Epithelial cell of prostate (primary cell): ENCODE measurements around the gene SSX3.
"Not testable (repeated sequence)": the region's sequence is repeated elsewhere in the genome, so short reads cannot be mapped to it uniquely, and the experiment has no call there.

Source experiments
- DNase-seq: peaks from one replicate; pipeline ENCODE4 v3.0.0-alpha.2; 2011; ENCODE audit warnings: low read depth, low spot score
- H3K27ac ChIP-seq: fragments of 450-650 bp; 2 replicates; pipeline ENCODE4 v1.5.1; 2017; ENCODE audit warnings: mild to moderate bottlenecking

SSX3 gene, protein sequence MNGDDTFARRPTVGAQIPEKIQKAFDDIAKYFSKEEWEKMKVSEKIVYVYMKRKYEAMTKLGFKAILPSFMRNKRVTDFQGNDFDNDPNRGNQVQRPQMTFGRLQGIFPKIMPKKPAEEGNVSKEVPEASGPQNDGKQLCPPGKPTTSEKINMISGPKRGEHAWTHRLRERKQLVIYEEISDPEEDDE

GRCh38 chrX:48356315-48357094 lies at the start of gene SSX3:
SSX3 (minus strand) TSS chrX:48356703; CDS start chrX:48355249, 1,454 bp downstream.
- not testable (repeated sequence) for DNase-seq, H3K27ac ChIP-seq

GRCh38 chrX:48397825-48398224 lies 41.3 kb upstream of the SSX3 start:
- H3K27ac ChIP-seq, DNase-seq: not testable (repeated sequence)

DNA sequence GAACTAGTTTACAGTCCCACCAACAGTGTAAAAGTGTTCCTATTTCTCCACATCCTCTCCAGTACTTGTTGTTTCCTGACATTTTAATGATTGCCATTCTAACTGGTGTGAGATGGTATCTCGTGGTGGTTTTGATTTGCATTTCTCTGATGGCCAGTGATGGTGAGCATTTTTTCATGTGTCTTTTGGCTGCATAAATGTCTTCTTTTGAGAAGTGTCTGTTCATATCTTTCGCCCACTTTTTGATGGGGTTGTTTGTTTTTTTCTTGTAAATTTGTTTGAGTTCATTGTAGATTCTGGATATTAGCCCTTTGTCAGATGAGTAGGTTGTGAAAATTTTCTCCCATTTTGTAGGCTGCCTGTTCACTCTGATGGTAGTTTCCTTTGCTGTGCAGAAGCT lies 40.4 kb upstream of the SSX3 start:
- not testable (repeated sequence) for DNase-seq, H3K27ac ChIP-seq

- not testable (repeated sequence) for DNase-seq
Observed at GRCh38 chrX:48383239-48383638, 26.7 kb upstream of the SSX3 start, which contains the start of gene SSX4. SSX4 (plus strand) TSS chrX:48383539; CDS start chrX:48384054, 515 bp downstream.

GRCh38 chrX:48370408-48370807 lies 13.9 kb upstream of the SSX3 start:
- H3K27ac ChIP-seq, DNase-seq: not testable (repeated sequence)

More at GRCh38 chrX:48383239-48383638, 26.7 kb upstream of the SSX3 start, which contains the start of gene SSX4:
- not testable (repeated sequence) for H3K27ac ChIP-seq

DNA sequence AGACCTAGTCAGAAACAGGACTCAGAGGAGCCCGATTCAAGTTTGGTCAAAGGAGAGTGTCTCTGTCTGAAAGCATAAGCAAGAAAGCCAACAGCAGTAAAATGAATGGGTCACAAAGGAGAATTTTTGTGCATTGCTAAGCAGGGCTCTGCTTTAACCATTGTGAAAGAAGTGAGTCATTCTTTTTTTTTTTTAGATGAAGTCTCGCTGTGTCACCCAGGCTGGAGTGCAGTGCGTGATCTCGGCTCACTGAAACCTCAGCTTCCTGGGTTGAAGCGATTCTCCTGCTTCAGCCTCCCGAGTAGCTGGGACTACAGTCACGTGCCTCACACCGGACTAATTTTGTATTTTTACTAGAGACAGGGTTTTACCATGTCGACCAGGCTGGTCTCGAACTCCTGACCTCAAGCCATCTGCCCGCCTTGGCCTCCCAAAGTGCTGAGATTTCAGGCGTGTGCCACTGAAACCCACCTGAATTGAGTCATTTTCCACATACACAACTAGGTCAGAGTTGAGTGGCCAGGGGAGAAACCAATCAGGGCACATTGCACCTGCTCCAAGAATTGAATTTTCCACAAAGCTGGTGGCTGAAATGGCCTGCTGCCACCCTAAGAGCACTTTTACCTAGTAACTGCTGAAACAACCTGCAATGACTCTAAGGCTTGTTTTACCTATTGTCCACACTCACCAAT lies 11.4 kb upstream of the SSX3 start:
- not testable (repeated sequence) for DNase-seq, H3K27ac ChIP-seq

DNA sequence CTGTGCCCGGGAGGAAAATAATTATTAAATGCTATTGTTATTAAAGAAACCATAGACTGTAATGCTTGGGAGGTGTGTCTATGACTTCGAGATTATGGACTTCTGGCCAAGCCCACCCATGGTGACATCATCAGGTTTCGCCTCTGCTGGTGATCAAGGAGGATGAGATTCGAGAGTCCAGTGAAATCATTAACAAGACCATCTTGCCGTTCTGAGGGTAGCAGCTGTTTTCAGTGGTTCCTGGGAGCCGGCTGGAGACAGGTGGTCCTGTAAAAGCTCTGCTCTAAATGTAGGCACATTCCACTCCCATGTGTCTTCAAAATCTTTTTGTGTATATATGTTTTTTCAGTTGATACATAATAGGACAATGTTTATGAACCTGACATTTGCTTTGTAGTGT lies 2.8 kb upstream of the SSX3 start:
- DNase-seq, H3K27ac ChIP-seq: not testable (repeated sequence)

DNA sequence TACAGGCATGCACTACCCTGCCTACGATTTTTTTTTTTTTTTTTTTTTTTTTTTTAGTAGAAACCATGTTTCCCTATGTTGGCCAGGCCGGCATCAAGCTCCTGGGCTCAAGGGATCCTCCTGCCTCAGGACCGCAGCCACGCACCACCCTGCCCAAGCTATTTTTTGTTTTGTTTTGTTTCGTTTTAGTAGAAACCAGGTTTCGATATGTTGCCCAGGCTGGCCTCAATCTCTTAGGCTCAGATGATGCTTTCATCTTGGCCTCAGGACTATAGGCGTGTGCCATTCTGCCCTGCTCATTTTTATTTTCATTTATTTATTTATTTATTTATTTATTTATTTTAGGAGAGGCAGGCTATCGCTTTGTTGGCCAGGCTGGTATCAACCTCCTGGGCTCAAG lies 1.2 kb upstream of the SSX3 start:
- DNase-seq = no peak
- H3K27ac ChIP-seq = no peak overlapping the region

DNA sequence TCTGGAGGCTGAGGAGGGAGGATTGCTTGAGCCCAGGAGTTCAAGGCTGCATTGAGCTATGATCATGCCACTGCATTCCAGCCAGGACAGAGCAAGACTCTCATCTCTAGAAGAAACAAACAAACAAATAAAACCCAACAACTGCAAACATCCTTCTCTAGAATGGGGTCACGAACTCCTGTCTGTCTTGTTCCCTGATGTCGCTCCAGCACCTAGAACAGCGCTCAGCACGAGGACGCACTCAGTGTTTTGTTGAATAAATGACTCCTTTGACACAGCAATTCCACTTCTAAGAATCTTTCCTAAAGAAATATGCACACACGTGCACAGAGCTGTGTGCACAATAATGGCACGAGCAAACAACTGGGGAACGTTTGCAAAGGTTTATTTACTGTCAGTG lies 10.4 kb downstream of the SSX3 start:
- not testable (repeated sequence) for DNase-seq

DNA sequence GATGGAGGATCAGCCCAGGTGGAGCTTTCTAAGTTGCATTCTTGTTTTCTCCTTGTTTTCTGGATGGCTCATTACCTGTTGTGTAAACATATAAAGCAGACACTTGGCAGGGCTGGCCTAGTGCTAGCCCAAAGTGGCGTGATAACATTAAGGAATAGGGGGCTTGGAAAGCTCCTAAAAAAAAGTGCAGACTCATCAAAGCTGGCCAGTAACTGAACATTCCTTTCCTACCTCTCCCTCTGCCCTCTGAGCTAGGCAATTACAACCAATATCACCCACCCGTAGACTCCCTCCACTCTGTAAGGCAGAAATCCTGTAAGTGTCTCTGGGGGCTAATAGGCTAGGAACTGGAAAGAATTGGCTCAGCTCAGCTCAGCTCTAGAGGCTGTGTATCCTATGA lies 42.5 kb downstream of the SSX3 start:
- DNase-seq, H3K27ac ChIP-seq: not testable (repeated sequence)

More for the DNA sequence above, 10.4 kb downstream of the SSX3 start:
- H3K27ac ChIP-seq = not testable (repeated sequence)

DNA sequence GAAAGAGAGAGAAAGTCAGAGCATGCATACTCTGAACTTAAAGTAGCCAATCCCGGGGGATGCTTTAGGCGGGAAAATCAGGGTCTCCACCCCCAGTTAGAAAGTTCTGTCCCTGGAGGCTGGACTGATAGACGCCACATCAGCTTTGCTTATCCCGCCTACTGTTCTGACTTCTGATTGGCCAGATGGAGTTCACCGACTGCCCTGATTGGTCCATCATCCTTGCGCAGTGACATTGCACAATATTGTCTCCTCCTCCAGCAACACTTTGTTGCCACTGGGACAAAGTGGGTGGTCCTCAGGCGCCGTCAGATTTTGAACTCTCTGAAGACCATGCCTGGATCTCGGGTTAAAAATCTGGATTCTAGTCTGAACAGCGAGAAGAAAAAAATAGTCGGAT lies 50.3 kb downstream of the SSX3 start:
- no peak for DNase-seq
- H3K27ac ChIP-seq = no peak overlapping the region
